GM23338 (cell line): ENCODE results near the gene CCDC179. TPM values are rescaled to one million over a fixed set of nuclear protein-coding genes. Genes with fewer than 3 reads are reported as not detected.

ENCODE experiments used
- ATAC-seq: fragments of 200-7000 bp; cut with Tn5 transposase; 3 replicates; pipeline ENCODE4 v1.9.1; 2020
- DNase-seq: peaks from one replicate; pipeline ENCODE4 v3.0.0-alpha.2; 2015; ENCODE audit warnings: low spot score
- H2AFZ ChIP-seq: fragments of 200-600 bp; sonication (generic); 2 replicates; pipeline ENCODE4 v1.8.0; 2016; ENCODE audit warnings: antibody characterized with exemption, mild to moderate bottlenecking, moderate library complexity
- H3F3A ChIP-seq: fragments of 200-600 bp; sonication (generic); replicated peaks from 2 replicates; pipeline ENCODE4 v1.8.0; 2017; ENCODE audit warnings: antibody characterized with exemption, mixed run types, low read depth
- H3K27ac ChIP-seq: fragments of 200-600 bp; sonication (generic); 2 replicates; pipeline ENCODE4 v1.6.1; 2016; ENCODE audit warnings: low read depth
- H3K27me3 ChIP-seq: fragments of 200-600 bp; sonication (generic); 2 replicates; pipeline ENCODE4 v1.8.0; 2016; ENCODE audit warnings: mild to moderate bottlenecking, mixed run types, moderate library complexity; ENCODE audit not compliant: insufficient read depth
- H3K36me3 ChIP-seq: fragments of 200-600 bp; sonication (generic); 2 replicates; pipeline ENCODE4 v1.8.0; 2016; ENCODE audit warnings: mild to moderate bottlenecking; ENCODE audit not compliant: insufficient read depth
- H3K4me1 ChIP-seq: fragments of 200-600 bp; sonication (generic); 2 replicates; pipeline ENCODE4 v1.8.0; 2016; ENCODE audit warnings: mild to moderate bottlenecking, moderate library complexity; ENCODE audit not compliant: insufficient read depth
- H3K4me2 ChIP-seq: fragments of 200-600 bp; sonication (generic); 2 replicates; pipeline ENCODE4 v1.7.1; 2017; ENCODE audit warnings: mixed run types
- H3K4me3 ChIP-seq: fragments of 200-600 bp; sonication (generic); 2 replicates; pipeline ENCODE4 v1.6.1; 2016; ENCODE audit warnings: mixed run types
- H3K79me2 ChIP-seq: fragments of 200-600 bp; sonication (generic); replicated peaks from 2 replicates; pipeline ENCODE4 v1.8.0; 2017; ENCODE audit warnings: mild to moderate bottlenecking; ENCODE audit not compliant: insufficient read depth
- H3K9me2 ChIP-seq: fragments of 200-600 bp; sonication (generic); 2 replicates; pipeline ENCODE4 v1.8.0; 2017; ENCODE audit not compliant: insufficient read depth
- H4K20me1 ChIP-seq: fragments of 200-600 bp; sonication (generic); replicated peaks from 2 replicates; pipeline ENCODE4 v1.8.0; 2017; ENCODE audit warnings: mild to moderate bottlenecking; ENCODE audit not compliant: insufficient read depth
- H3K27ac Mint-ChIP-seq: 2 replicates; pipeline ENCODE4 v1.8.0; 2020; ENCODE audit warnings: inconsistent platforms, mild to moderate bottlenecking, moderate library complexity, mixed read lengths
- H3K27me3 Mint-ChIP-seq: 3 replicates; pipeline ENCODE4 v1.8.0; 2022; ENCODE audit warnings: low read depth, mild to moderate bottlenecking, moderate library complexity, mixed read lengths, inconsistent platforms; ENCODE audit not compliant: insufficient read depth, poor library complexity
- H3K36me3 Mint-ChIP-seq: 3 replicates; pipeline ENCODE4 v1.8.0; 2021; ENCODE audit warnings: low read depth, mild to moderate bottlenecking, inconsistent platforms, moderate library complexity, mixed read lengths
- H3K4me1 Mint-ChIP-seq: 3 replicates; pipeline ENCODE4 v1.8.0; 2020; ENCODE audit warnings: mild to moderate bottlenecking, inconsistent platforms, mixed read lengths
- H3K4me3 Mint-ChIP-seq: 3 replicates; pipeline ENCODE4 v1.8.0; 2021; ENCODE audit warnings: moderate library complexity, mild to moderate bottlenecking, inconsistent platforms, mixed read lengths
- H3K9me3 Mint-ChIP-seq: 3 replicates; pipeline ENCODE4 v1.8.0; 2020; ENCODE audit warnings: moderate library complexity, mild to moderate bottlenecking, inconsistent platforms, mixed read lengths
- CREB1 ChIP-seq: fragments of 250-450 bp; sonication (Bioruptor Pico); IDR thresholded peaks from 2 replicates; pipeline ENCODE4 v1.5.0; 2020; ENCODE audit warnings: low read depth, mild to moderate bottlenecking, moderate library complexity
- CTCF ChIP-seq, 2 experiments: fragments of 200-600 bp in 1 of 2; sonication (generic) in 1 of 2; conservative IDR thresholded peaks; 2 replicates each; pipeline versions ENCODE4 v1.5.1 to v1.6.1; 2016 to 2017; ENCODE audit warnings: antibody characterized with exemption in 2 of 2, low read depth in 2 of 2, mild to moderate bottlenecking in 2 of 2, moderate library complexity in 1 of 2
- ETS1 ChIP-seq: IDR thresholded peaks from 2 replicates; pipeline ENCODE4 v1.6.1; 2016; ENCODE audit warnings: antibody characterized with exemption
- EZH2 ChIP-seq: fragments of 200-600 bp; sonication (generic); IDR thresholded peaks from one replicate; pipeline ENCODE4 v1.8.0; 2017; ENCODE audit warnings: antibody characterized with exemption, mild to moderate bottlenecking, low read depth; ENCODE audit not compliant: unreplicated experiment
- EZH2phosphoT487 ChIP-seq: fragments of 200-600 bp; sonication (generic); IDR thresholded peaks from one replicate; pipeline ENCODE4 v1.8.1; 2018; ENCODE audit warnings: antibody characterized with exemption; ENCODE audit not compliant: unreplicated experiment
- JUNB ChIP-seq: IDR thresholded peaks from one replicate; pipeline ENCODE4 v1.6.1; 2016; ENCODE audit warnings: antibody characterized with exemption; ENCODE audit not compliant: unreplicated experiment
- NANOG ChIP-seq: IDR thresholded peaks from 2 replicates; pipeline ENCODE4 v1.6.1; 2016; ENCODE audit warnings: antibody characterized with exemption, borderline replicate concordance
- POLR2AphosphoS5 ChIP-seq: IDR thresholded peaks from 2 replicates; pipeline ENCODE4 v1.6.1; 2016; ENCODE audit warnings: antibody characterized with exemption, low read depth
- REST ChIP-seq: IDR thresholded peaks from one replicate; pipeline ENCODE4 v1.6.1; 2018; ENCODE audit warnings: antibody characterized with exemption; ENCODE audit not compliant: unreplicated experiment
- STAT1 ChIP-seq: IDR thresholded peaks from one replicate; pipeline ENCODE4 v1.6.1; 2016; ENCODE audit warnings: antibody characterized with exemption; ENCODE audit not compliant: unreplicated experiment
- ZNF114 ChIP-seq: fragments of 250-450 bp; sonication (Bioruptor Pico); IDR thresholded peaks from 2 replicates; pipeline ENCODE4 v1.5.0; 2020; ENCODE audit warnings: mild to moderate bottlenecking, moderate library complexity
- ZNF331 ChIP-seq: fragments of 250-450 bp; sonication (Bioruptor Pico); IDR thresholded peaks from 2 replicates; pipeline ENCODE4 v1.5.0; 2020; ENCODE audit warnings: low read depth, mild to moderate bottlenecking, moderate library complexity
- ZNF462 ChIP-seq: fragments of 250-450 bp; sonication (Bioruptor Pico); IDR thresholded peaks from 2 replicates; pipeline ENCODE4 v1.5.0; 2020; ENCODE audit warnings: mild to moderate bottlenecking, moderate library complexity
- polyA plus RNA-seq: library from polyadenylated mRNA; unstranded; fragments of >200 nt; fragmentation: Nextera tagmentation; extraction: Ambion mirVana; gene quantifications from 2 replicates; pipeline ENCODE4 v1.2.1, GENCODE V29; 2016
- total RNA-seq: library from RNA; depleted of rRNA; stranded (reverse); fragments of >200 nt; shearing (Covaris generic); gene quantifications from 2 replicates; pipeline ENCODE4 v1.2.3, GENCODE V29; 2014

The CCDC179 gene
- total and polyA plus RNA-seq, 2 experiments from 2014 or later: not detected

- Histone ChIP-seq H3K36me3 (no peaks in the 10 kb centered on the region), H4K20me1 (no peaks in the 10 kb centered on the region), H3K79me2 (no peaks in the 10 kb centered on the region), H3F3A (no peaks in the 10 kb centered on the region), H3K27ac (no peak overlapping the region), H3K4me3 (no peak overlapping the region), H3K4me1 (no peaks in the 10 kb centered on the region), H3K27me3 (no peaks in the 10 kb centered on the region), H3K4me2 (no peak overlapping the region), H3K9me2 (no peaks in the 10 kb centered on the region), H2AFZ (no peak overlapping the region)
- H3K27ac Mint-ChIP-seq: no peak overlapping the region
- no peak for TF ChIP-seq ZNF462 (CRISPR knock-in tag)
- no peak for TF ChIP-seq ZNF331 (CRISPR knock-in tag)
- no peak for TF ChIP-seq CTCF (conservative IDR thresholded peaks at IDR 0.05; ENCODE audit: low read depth in 2 of 2)
- no peak for TF ChIP-seq JUNB
- no peak for TF ChIP-seq CREB1 (CRISPR knock-in tag)
- TF ChIP-seq POLR2AphosphoS5: no peak
- TF ChIP-seq REST: no peak
- no peak for TF ChIP-seq NANOG
- no peak for TF ChIP-seq ZNF114 (CRISPR knock-in tag)
- no peak for TF ChIP-seq STAT1
- TF ChIP-seq ETS1: no peak
- TF ChIP-seq EZH2phosphoT487: no peak
- TF ChIP-seq EZH2: no peak
- DNase-seq (no peak), ATAC-seq (no peak)
- no peaks in the 10 kb centered on the region for H3K4me1 Mint-ChIP-seq
- no peak overlapping the region for H3K4me3 Mint-ChIP-seq
- peaks cover 11% of the 10 kb centered on the region; the same call in 2 of the 3 replicates for H3K9me3 Mint-ChIP-seq
- 0 out of 3 replicates have a peak, but pooled peaks cover 7% of the 10 kb centered on the region for H3K36me3 Mint-ChIP-seq
- no peaks in the 10 kb centered on the region for H3K27me3 Mint-ChIP-seq
These were observed 8.8 kb downstream of the CCDC179 start for GRCh38 chr11:22851477-22851876.
